Activated T-cell treated with anti-CD3 and anti-CD28 coated beads, Interleukin-2, amount 50 U/mL, for 24 hours (primary cell): ENCODE data around the gene OR4K2.
"Not testable (repeated sequence)": the region's sequence is repeated elsewhere in the genome, so short reads cannot be mapped to it uniquely, and the experiment has no call there.

ENCODE experiments used
- DNase-seq: peaks from one replicate; pipeline ENCODE4 v3.0.0-alpha.2; 2020
- H3K27ac Mint-ChIP-seq: 2 replicates; pipeline ENCODE4 v1.8.0; 2020; ENCODE audit warnings: mild to moderate bottlenecking, mixed read lengths
- H3K27me3 Mint-ChIP-seq: 2 replicates; pipeline ENCODE4 v1.8.0; 2020; ENCODE audit warnings: mixed read lengths
- H3K36me3 Mint-ChIP-seq: 2 replicates; pipeline ENCODE4 v1.8.0; 2020; ENCODE audit warnings: low read depth, mixed read lengths
- H3K4me1 Mint-ChIP-seq: 2 replicates; pipeline ENCODE4 v1.8.0; 2020; ENCODE audit warnings: low read depth, mixed read lengths
- H3K4me3 Mint-ChIP-seq: 2 replicates; pipeline ENCODE4 v1.8.0; 2020; ENCODE audit warnings: mild to moderate bottlenecking, moderate library complexity, mixed read lengths
- H3K9me3 Mint-ChIP-seq: 2 replicates; pipeline ENCODE4 v1.8.0; 2020; ENCODE audit warnings: mixed read lengths

OR4K2 gene, protein sequence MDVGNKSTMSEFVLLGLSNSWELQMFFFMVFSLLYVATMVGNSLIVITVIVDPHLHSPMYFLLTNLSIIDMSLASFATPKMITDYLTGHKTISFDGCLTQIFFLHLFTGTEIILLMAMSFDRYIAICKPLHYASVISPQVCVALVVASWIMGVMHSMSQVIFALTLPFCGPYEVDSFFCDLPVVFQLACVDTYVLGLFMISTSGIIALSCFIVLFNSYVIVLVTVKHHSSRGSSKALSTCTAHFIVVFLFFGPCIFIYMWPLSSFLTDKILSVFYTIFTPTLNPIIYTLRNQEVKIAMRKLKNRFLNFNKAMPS

GRCh38 chr14:19874842-19875241, at the start of gene OR4K2:
TSS of gene OR4K2 (plus strand) at chr14:19875142. CDS start at chr14:19876268, 1,126 bp downstream.
- H3K27ac Mint-ChIP-seq: no peak within 1 kb of the TSS
- no peak within 1 kb of the TSS for H3K4me3 Mint-ChIP-seq
- H3K27me3 Mint-ChIP-seq: no peaks in the 10 kb centered on the region
- no peak for DNase-seq
- H3K4me1 Mint-ChIP-seq: no peaks in the 10 kb centered on the region
- H3K9me3 Mint-ChIP-seq: no peaks in the 10 kb centered on the region
- H3K36me3 Mint-ChIP-seq: no peaks in the 10 kb centered on the region

GRCh38 chr14:19827626-19828244, 47.2 kb upstream of the OR4K2 start:
- DNase-seq, H3K27me3 Mint-ChIP-seq, H3K9me3 Mint-ChIP-seq, H3K4me3 Mint-ChIP-seq, H3K4me1 Mint-ChIP-seq, H3K36me3 Mint-ChIP-seq, H3K27ac Mint-ChIP-seq: not testable (repeated sequence)

GRCh38 chr14:19828314-19828713, 46.6 kb upstream of the OR4K2 start:
- Mint-ChIP-seq H3K27ac (no peak overlapping the region), H3K27me3 (no peaks in the 10 kb centered on the region), H3K36me3 (no peaks in the 10 kb centered on the region), H3K9me3 (peaks cover 2% of the 10 kb centered on the region), H3K4me1 (no peaks in the 10 kb centered on the region), H3K4me3 (no peak overlapping the region)
- DNase-seq: no peak

DNA sequence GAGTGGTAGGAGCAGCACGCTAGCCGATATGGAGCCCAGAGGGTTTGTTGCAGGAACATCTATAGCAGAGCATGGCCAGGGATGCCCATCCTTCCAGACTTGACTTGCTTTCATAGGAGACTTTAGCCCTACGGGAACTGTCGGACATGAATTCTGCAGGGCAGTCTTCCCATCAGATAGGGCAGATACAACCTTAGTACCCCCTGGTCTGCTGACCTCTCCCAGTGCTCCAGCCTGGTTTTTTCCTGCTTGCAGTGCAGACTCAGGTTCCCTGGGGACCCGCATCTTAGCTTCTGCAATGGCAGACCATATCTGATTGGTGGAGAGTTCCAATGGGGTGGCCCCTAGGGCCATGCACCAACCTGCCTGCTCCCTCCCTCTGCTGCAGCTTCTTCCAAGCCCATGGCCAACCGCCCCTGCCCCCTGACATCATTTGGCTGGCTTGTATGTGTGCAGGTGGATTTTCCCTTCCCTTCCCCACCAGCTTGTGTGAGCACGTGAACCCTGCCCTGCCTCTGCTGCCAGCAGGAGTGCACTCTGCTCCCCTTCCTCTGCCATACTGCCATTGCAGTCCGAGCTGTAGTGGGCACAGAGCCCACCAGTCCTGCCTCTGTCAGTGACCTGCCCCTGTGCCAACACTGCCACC, 40.6 kb upstream of the OR4K2 start:
- not testable (repeated sequence) for H3K4me3 Mint-ChIP-seq, H3K27ac Mint-ChIP-seq, H3K27me3 Mint-ChIP-seq, H3K9me3 Mint-ChIP-seq, DNase-seq, H3K36me3 Mint-ChIP-seq, H3K4me1 Mint-ChIP-seq

DNA sequence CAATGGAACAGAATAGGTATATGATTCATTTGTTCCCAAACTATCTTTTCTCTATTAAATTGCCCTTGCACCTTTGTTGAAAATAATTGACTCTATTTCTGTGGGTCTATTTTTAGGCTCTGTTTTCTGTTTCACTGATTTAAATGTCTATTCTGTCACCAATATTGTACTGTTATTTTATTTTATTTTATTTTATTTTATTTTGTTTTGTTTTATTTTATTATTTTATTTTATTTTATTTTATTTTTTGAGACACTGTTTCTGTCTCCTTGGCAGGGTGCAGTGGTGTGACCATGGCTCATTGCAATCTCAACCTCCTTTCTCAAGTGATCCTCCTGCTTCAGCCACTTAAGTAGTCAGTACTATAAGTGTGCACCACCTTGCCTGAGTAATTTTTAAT, 36.5 kb upstream of the OR4K2 start:
- no peaks in the 10 kb centered on the region for H3K36me3 Mint-ChIP-seq
- no peak overlapping the region for H3K27ac Mint-ChIP-seq
- H3K9me3 Mint-ChIP-seq: no peaks in the 10 kb centered on the region
- H3K4me1 Mint-ChIP-seq: no peaks in the 10 kb centered on the region
- no peaks in the 10 kb centered on the region for H3K27me3 Mint-ChIP-seq
- no peak overlapping the region for H3K4me3 Mint-ChIP-seq
- no peak for DNase-seq

GRCh38 chr14:19851365-19851764, 23.6 kb upstream of the OR4K2 start:
- DNase-seq: no peak
- H3K9me3 Mint-ChIP-seq: peaks cover 3% of the 10 kb centered on the region
- no peak overlapping the region for H3K4me3 Mint-ChIP-seq
- no peaks in the 10 kb centered on the region for H3K36me3 Mint-ChIP-seq
- H3K27me3 Mint-ChIP-seq: peaks cover 3% of the 10 kb centered on the region
- H3K4me1 Mint-ChIP-seq: no peaks in the 10 kb centered on the region
- no peak overlapping the region for H3K27ac Mint-ChIP-seq

GRCh38 chr14:19866061-19866669, 8.8 kb upstream of the OR4K2 start:
- H3K27me3 Mint-ChIP-seq, H3K4me3 Mint-ChIP-seq, H3K9me3 Mint-ChIP-seq, DNase-seq, H3K36me3 Mint-ChIP-seq, H3K27ac Mint-ChIP-seq, H3K4me1 Mint-ChIP-seq: not testable (repeated sequence)

- Mint-ChIP-seq H3K36me3 (no peaks in the 10 kb centered on the region), H3K4me3 (no peak overlapping the region), H3K9me3 (no peaks in the 10 kb centered on the region), H3K4me1 (no peaks in the 10 kb centered on the region), H3K27me3 (no peaks in the 10 kb centered on the region), H3K27ac (no peak overlapping the region)
- DNase-seq: no peak
Measured at GRCh38 chr14:19873178-19873577, 1.8 kb upstream of the OR4K2 start.

DNA sequence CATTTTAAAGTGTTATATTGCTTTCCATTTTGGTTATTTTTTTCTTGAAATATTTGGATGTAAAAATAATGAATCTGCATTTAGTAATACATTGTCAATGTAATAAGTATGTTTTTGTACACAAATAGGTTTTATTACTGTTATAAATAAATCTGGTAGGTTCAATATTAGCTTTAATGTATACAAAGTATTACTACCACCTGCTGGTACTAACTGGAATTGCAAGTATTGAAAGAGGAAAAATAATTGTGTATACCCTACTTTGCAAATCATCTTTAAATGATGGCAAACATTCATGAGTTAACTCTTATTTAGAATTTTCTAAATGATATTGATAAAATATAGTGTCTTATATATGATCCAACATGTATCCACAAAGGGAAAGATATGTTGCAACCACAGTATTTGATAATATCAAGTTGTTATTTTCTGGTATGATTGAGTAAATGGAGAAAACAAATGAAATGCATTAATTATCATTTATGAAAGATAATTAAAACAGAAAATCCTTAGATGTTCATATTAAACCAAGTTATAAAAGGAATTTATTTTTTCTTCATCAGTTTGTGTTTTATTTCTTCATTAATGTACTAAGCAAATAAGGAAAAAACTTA, 3.2 kb downstream of the OR4K2 start:
- Mint-ChIP-seq H3K4me1 (no peaks in the 10 kb centered on the region), H3K9me3 (no peaks in the 10 kb centered on the region), H3K4me3 (no peak overlapping the region), H3K27ac (no peak overlapping the region), H3K36me3 (no peaks in the 10 kb centered on the region), H3K27me3 (no peaks in the 10 kb centered on the region)
- DNase-seq: no peak

DNA sequence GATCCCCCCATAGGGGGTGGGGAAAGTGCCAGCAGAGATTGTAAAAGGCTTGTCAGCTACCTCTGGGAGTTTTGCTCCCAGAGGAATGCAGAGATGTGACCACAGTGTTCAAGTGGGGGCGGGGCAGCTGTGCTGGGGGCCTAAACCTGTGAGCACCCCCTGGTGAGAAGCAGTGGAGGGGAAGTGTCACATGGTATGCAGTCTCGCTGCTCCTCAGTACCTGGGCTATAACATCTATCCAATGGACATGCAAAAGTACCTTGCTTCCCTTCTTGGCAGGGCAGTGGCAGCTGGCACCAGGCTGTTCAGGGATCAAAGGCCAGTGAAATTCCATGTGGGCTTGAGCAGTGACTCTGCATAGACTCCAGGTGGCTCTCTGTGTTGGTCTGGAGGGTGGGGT, 20.3 kb downstream of the OR4K2 start:
- H3K9me3 Mint-ChIP-seq: peaks cover 38% of the 10 kb centered on the region

GRCh38 chr14:19900999-19901398, 26.1 kb downstream of the OR4K2 start:
- no peak overlapping the region for H3K27ac Mint-ChIP-seq
- peaks cover 22% of the 10 kb centered on the region for H3K9me3 Mint-ChIP-seq
- DNase-seq: no peak
- no peaks in the 10 kb centered on the region for H3K4me1 Mint-ChIP-seq
- no peaks in the 10 kb centered on the region for H3K36me3 Mint-ChIP-seq
- peaks cover 3% of the 10 kb centered on the region for H3K27me3 Mint-ChIP-seq
- H3K4me3 Mint-ChIP-seq: no peak overlapping the region

More for the DNA sequence above, 20.3 kb downstream of the OR4K2 start:
- no peaks in the 10 kb centered on the region for H3K36me3 Mint-ChIP-seq
- DNase-seq: no peak
- peaks cover 3% of the 10 kb centered on the region for H3K27me3 Mint-ChIP-seq
- no peaks in the 10 kb centered on the region for H3K4me1 Mint-ChIP-seq
- no peak overlapping the region for H3K4me3 Mint-ChIP-seq
- no peak overlapping the region for H3K27ac Mint-ChIP-seq

GRCh38 chr14:19902409-19902808, 27.5 kb downstream of the OR4K2 start:
- H3K27ac Mint-ChIP-seq: no peak overlapping the region
- H3K27me3 Mint-ChIP-seq: peaks cover 3% of the 10 kb centered on the region

DNA sequence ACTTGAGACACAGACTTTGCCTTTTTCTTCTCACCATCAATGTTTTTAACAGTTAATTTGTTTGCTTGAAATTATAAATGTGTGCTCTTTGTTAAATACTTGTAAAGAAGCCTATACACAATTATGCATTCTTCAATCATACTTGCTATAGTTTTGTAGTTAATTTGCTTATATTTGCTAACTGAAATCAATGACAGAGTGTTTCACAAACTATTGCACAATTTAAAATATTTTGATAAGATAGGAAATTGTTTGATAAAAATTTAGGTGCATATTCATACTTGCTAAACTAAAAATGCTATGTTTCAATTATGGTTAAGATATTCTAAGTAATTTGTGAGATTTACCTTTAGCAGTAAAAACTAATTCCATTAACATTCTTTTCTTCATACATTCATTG, 31.7 kb downstream of the OR4K2 start:
- no peak overlapping the region for H3K27ac Mint-ChIP-seq
- H3K9me3 Mint-ChIP-seq: peaks cover 4% of the 10 kb centered on the region
- DNase-seq: no peak
- H3K4me3 Mint-ChIP-seq: no peak overlapping the region
- H3K4me1 Mint-ChIP-seq: no peaks in the 10 kb centered on the region
- H3K36me3 Mint-ChIP-seq: no peaks in the 10 kb centered on the region
- H3K27me3 Mint-ChIP-seq: peaks cover 3% of the 10 kb centered on the region

More at GRCh38 chr14:19902409-19902808, 27.5 kb downstream of the OR4K2 start:
- Mint-ChIP-seq H3K4me1 (no peaks in the 10 kb centered on the region), H3K9me3 (peaks cover 12% of the 10 kb centered on the region), H3K36me3 (no peaks in the 10 kb centered on the region), H3K4me3 (no peak overlapping the region)
- DNase-seq: no peak

GRCh38 chr14:19911114-19911513, 36.2 kb downstream of the OR4K2 start:
- H3K9me3 Mint-ChIP-seq: no peaks in the 10 kb centered on the region
- H3K27ac Mint-ChIP-seq: no peak overlapping the region
- DNase-seq: no peak
- no peaks in the 10 kb centered on the region for H3K27me3 Mint-ChIP-seq
- H3K4me1 Mint-ChIP-seq: no peaks in the 10 kb centered on the region
- H3K36me3 Mint-ChIP-seq: no peaks in the 10 kb centered on the region
- no peak overlapping the region for H3K4me3 Mint-ChIP-seq
